Measurements from ENCODE around the gene PDHB.

The PDHB gene

GRCh38 chr3:58434511-58434910 is 879 bp upstream of the PDHB start:
- peaks cover 26% of the 10 kb centered on the region for H3K4me1 ChIP-seq (ENCODE audit: control insufficient read depth, low read depth, low read length)
- H3K9ac ChIP-seq (ENCODE audit: low read length) = no peak overlapping the region
- H3K27me3 ChIP-seq (ENCODE audit: control insufficient read depth, insufficient read depth, low read length) = no peaks in the 10 kb centered on the region
- peaks cover 25% of the 10 kb centered on the region for H3K36me3 ChIP-seq (ENCODE audit: control insufficient read depth, low read depth, low read length)
- no peaks in the 10 kb centered on the region for H3K9me3 ChIP-seq (ENCODE audit: control insufficient read depth, low read depth, low read length)
- H3K4me3 ChIP-seq (ENCODE audit: low read length) = no peak overlapping the region
- peak overlapping the region; percentile 26 for H3K27ac ChIP-seq (ENCODE audit: low read length)

DNA sequence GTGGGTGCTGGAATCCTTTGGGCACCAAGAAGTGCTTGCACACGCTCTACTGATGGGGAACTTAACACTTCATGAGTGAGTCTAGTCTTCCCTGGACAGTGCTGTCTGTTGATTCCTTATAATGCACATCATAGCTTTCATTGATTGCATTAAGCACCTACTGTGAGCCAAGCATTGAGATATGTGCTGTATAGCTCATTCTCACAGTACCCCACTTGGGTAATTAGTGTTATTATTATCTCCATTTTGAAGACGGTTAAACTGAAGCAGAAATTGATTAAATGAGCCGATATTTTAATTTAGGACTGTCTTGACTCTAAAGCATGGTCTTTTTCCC is 504 bp upstream of the PDHB start:
- H3K27me3 ChIP-seq (ENCODE audit: control insufficient read depth, insufficient read depth, low read length) = no peaks in the 10 kb centered on the region
- peak overlapping the region; percentile 34 for H3K4me3 ChIP-seq (ENCODE audit: low read length)
- peaks cover 26% of the 10 kb centered on the region for H3K4me1 ChIP-seq (ENCODE audit: control insufficient read depth, low read depth, low read length)
- H3K9me3 ChIP-seq (ENCODE audit: control insufficient read depth, low read depth, low read length) = no peaks in the 10 kb centered on the region
- H3K27ac ChIP-seq (ENCODE audit: low read length) = peak overlapping the region; percentile 32
- H3K9ac ChIP-seq (ENCODE audit: low read length) = no peak overlapping the region
- H3K36me3 ChIP-seq (ENCODE audit: control insufficient read depth, low read depth, low read length) = peaks cover 29% of the 10 kb centered on the region

- Histone ChIP-seq H3K9me3 (ENCODE audit: control insufficient read depth, low read depth, low read length) (no peaks in the 10 kb centered on the region), H3K27me3 (ENCODE audit: control insufficient read depth, insufficient read depth, low read length) (no peaks in the 10 kb centered on the region), H3K9ac (ENCODE audit: low read length) (peak overlapping the region; percentile 85), H3K27ac (ENCODE audit: low read length) (peak overlapping the region; percentile 86), H3K4me3 (ENCODE audit: low read length) (peak overlapping the region; percentile 94), H3K36me3 (ENCODE audit: control insufficient read depth, low read depth, low read length) (peaks cover 41% of the 10 kb centered on the region), H3K4me1 (ENCODE audit: control insufficient read depth, low read depth, low read length) (peaks cover 26% of the 10 kb centered on the region)
These were observed 727 bp downstream of the PDHB start for GRCh38 chr3:58432905-58433304.

- H3K36me3 ChIP-seq (ENCODE audit: control insufficient read depth, low read depth, low read length) = peaks cover 74% of the 10 kb centered on the region
- H3K9ac ChIP-seq (ENCODE audit: low read length) = no peak overlapping the region
These were observed 4.0 kb downstream of the PDHB start for GRCh38 chr3:58429657-58430056.

DNA sequence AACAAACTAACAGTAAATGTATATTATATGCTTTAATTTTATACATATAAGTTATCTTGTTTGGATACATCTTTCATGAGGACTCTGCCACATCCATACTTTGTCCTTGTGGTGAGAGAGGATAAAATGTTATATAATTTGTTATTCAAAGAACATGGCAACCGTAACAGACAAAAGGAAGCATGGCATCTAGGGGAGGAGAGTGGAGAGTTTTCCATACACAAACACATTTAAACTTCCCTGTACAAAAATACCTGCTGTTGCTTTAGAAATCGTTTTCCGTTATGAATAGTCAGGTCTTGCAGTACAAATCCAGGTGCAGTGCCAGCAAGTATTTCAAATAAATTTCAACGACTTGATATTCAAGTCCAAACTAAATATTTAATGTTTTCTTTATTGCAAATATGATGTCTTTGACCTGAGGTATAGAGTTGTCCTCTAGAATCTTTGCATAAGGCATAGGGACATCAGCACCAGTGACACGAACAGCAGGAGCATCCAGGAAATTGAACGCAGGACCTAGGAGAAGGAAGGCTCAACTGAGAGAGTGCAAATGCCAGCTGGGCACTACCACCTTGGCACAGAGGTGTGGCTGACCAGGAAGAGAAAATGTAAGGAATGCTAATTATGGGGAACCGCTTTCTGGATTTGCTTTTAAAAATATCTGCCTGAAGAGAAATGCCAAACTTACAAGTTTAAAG is 5.8 kb downstream of the PDHB start:
- H3K9me3 ChIP-seq (ENCODE audit: control insufficient read depth, low read depth, low read length) = no peaks in the 10 kb centered on the region
- H3K9ac ChIP-seq (ENCODE audit: low read length) = no peak overlapping the region
- no peaks in the 10 kb centered on the region for H3K4me1 ChIP-seq (ENCODE audit: control insufficient read depth, low read depth, low read length)
- no peaks in the 10 kb centered on the region for H3K27me3 ChIP-seq (ENCODE audit: control insufficient read depth, insufficient read depth, low read length)
- peaks cover 85% of the 10 kb centered on the region for H3K36me3 ChIP-seq (ENCODE audit: control insufficient read depth, low read depth, low read length)
- H3K4me3 ChIP-seq (ENCODE audit: low read length) = no peak overlapping the region
- no peak overlapping the region for H3K27ac ChIP-seq (ENCODE audit: low read length)

More at GRCh38 chr3:58429657-58430056, 4.0 kb downstream of the PDHB start:
- Histone ChIP-seq H3K4me3 (ENCODE audit: low read length) (no peak overlapping the region), H3K9me3 (ENCODE audit: control insufficient read depth, low read depth, low read length) (no peaks in the 10 kb centered on the region), H3K27ac (ENCODE audit: low read length) (no peak overlapping the region), H3K27me3 (ENCODE audit: control insufficient read depth, insufficient read depth, low read length) (no peaks in the 10 kb centered on the region), H3K4me1 (ENCODE audit: control insufficient read depth, low read depth, low read length) (peaks cover 8% of the 10 kb centered on the region)

DNA sequence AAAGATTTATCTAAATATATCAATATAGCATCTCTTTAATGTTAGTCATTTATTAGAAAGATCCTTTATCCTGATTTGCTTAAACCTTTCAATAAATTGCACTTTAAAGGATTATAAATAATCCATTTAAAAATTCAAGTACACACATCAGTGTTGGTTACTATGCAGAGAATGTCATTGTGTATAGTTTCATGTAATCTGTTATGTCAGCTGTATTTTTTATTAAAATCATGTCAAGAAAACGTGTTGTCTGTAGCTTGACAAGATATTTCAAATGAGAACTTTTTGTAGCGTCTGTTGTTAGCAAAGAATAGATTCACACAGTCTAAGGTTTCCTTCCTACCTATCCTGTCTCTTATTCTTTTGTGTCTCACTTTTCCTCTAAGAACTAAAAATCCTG is 7.8 kb downstream of the PDHB start:
- Histone ChIP-seq H3K27ac (ENCODE audit: low read length) (no peak overlapping the region), H3K9ac (ENCODE audit: low read length) (no peak overlapping the region), H3K9me3 (ENCODE audit: control insufficient read depth, low read depth, low read length) (no peaks in the 10 kb centered on the region), H3K4me3 (ENCODE audit: low read length) (no peak overlapping the region), H3K4me1 (ENCODE audit: control insufficient read depth, low read depth, low read length) (no peaks in the 10 kb centered on the region), H3K27me3 (ENCODE audit: control insufficient read depth, insufficient read depth, low read length) (no peaks in the 10 kb centered on the region), H3K36me3 (ENCODE audit: control insufficient read depth, low read depth, low read length) (peaks cover 73% of the 10 kb centered on the region)

DNA sequence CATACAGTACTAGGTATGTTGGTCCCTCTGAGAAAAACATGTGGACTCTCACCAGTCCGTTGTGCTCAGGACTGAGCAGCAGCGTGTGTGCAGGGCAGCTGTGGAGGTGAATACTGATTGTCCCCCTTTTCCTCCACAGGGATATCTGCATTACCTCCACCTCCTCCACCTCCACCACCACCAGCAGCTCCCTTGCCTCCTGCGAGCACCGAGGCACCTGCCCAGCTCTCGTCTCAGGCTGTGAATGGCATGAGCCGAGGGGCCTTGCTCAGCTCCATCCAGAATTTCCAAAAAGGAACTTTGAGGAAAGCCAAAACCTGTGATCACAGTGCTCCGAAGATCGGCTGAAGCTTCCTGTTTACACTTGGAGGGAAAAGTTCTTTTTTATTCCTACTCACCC is 9.0 kb downstream of the PDHB start:
- Histone ChIP-seq H3K27ac (ENCODE audit: low read length) (no peak overlapping the region), H3K4me3 (ENCODE audit: low read length) (no peak overlapping the region), H3K9me3 (ENCODE audit: control insufficient read depth, low read depth, low read length) (no peaks in the 10 kb centered on the region), H3K4me1 (ENCODE audit: control insufficient read depth, low read depth, low read length) (no peaks in the 10 kb centered on the region), H3K36me3 (ENCODE audit: control insufficient read depth, low read depth, low read length) (peaks cover 69% of the 10 kb centered on the region), H3K9ac (ENCODE audit: low read length) (no peak overlapping the region), H3K27me3 (ENCODE audit: control insufficient read depth, insufficient read depth, low read length) (no peaks in the 10 kb centered on the region)

GRCh38 chr3:58422756-58423325 is 10.8 kb downstream of the PDHB start:
- H3K9ac ChIP-seq (ENCODE audit: low read length) = no peak overlapping the region
- no peak overlapping the region for H3K4me3 ChIP-seq (ENCODE audit: low read length)
- H3K36me3 ChIP-seq (ENCODE audit: control insufficient read depth, low read depth, low read length) = peaks cover 51% of the 10 kb centered on the region
- no peaks in the 10 kb centered on the region for H3K9me3 ChIP-seq (ENCODE audit: control insufficient read depth, low read depth, low read length)
- no peaks in the 10 kb centered on the region for H3K27me3 ChIP-seq (ENCODE audit: control insufficient read depth, insufficient read depth, low read length)
- H3K27ac ChIP-seq (ENCODE audit: low read length) = no peak overlapping the region
- H3K4me1 ChIP-seq (ENCODE audit: control insufficient read depth, low read depth, low read length) = no peaks in the 10 kb centered on the region

DNA sequence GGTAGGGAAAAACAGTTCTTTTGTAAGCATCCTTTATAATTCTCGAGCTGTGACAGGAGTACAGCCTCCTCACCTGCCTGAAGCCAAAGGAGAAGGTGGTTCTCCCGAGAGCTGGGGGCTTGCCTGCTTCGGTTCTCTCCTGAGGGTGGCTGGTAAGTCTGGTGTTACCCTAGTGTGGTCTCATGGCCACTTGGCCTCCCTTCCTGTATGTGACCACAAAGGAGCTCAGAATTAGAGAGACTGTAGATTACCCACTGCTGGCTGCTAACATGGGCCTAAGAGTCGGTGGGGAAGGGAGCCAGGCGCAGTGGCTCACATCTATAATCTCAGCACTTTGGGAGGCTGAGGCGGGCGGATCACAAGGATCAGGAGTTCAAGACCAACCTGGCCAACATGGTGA is 12.6 kb downstream of the PDHB start:
- no peaks in the 10 kb centered on the region for H3K9me3 ChIP-seq (ENCODE audit: control insufficient read depth, low read depth, low read length)
- H3K4me1 ChIP-seq (ENCODE audit: control insufficient read depth, low read depth, low read length) = peaks cover 2% of the 10 kb centered on the region
- peaks cover 33% of the 10 kb centered on the region for H3K36me3 ChIP-seq (ENCODE audit: control insufficient read depth, low read depth, low read length)
- H3K9ac ChIP-seq (ENCODE audit: low read length) = no peak overlapping the region
- H3K4me3 ChIP-seq (ENCODE audit: low read length) = no peak overlapping the region
- no peaks in the 10 kb centered on the region for H3K27me3 ChIP-seq (ENCODE audit: control insufficient read depth, insufficient read depth, low read length)
- no peak overlapping the region for H3K27ac ChIP-seq (ENCODE audit: low read length)

- Histone ChIP-seq H3K4me1 (ENCODE audit: control insufficient read depth, low read depth, low read length) (peaks cover 4% of the 10 kb centered on the region), H3K27ac (ENCODE audit: low read length) (no peak overlapping the region), H3K9ac (ENCODE audit: low read length) (no peak overlapping the region), H3K27me3 (ENCODE audit: control insufficient read depth, insufficient read depth, low read length) (no peaks in the 10 kb centered on the region), H3K36me3 (ENCODE audit: control insufficient read depth, low read depth, low read length) (peaks cover 22% of the 10 kb centered on the region), H3K4me3 (ENCODE audit: low read length) (no peak overlapping the region), H3K9me3 (ENCODE audit: control insufficient read depth, low read depth, low read length) (no peaks in the 10 kb centered on the region)
These were observed 13.7 kb downstream of the PDHB start for GRCh38 chr3:58419780-58420507.

- H3K9me3 ChIP-seq (ENCODE audit: control insufficient read depth, low read depth, low read length) = no peaks in the 10 kb centered on the region
- H3K27ac ChIP-seq (ENCODE audit: low read length) = no peak overlapping the region
- no peaks in the 10 kb centered on the region for H3K27me3 ChIP-seq (ENCODE audit: control insufficient read depth, insufficient read depth, low read length)
- H3K9ac ChIP-seq (ENCODE audit: low read length) = no peak overlapping the region
- no peak overlapping the region for H3K4me3 ChIP-seq (ENCODE audit: low read length)
- peaks cover 11% of the 10 kb centered on the region for H3K36me3 ChIP-seq (ENCODE audit: control insufficient read depth, low read depth, low read length)
- H3K4me1 ChIP-seq (ENCODE audit: control insufficient read depth, low read depth, low read length) = peaks cover 4% of the 10 kb centered on the region
These were observed 15.4 kb downstream of the PDHB start for GRCh38 chr3:58418227-58418626.

DNA sequence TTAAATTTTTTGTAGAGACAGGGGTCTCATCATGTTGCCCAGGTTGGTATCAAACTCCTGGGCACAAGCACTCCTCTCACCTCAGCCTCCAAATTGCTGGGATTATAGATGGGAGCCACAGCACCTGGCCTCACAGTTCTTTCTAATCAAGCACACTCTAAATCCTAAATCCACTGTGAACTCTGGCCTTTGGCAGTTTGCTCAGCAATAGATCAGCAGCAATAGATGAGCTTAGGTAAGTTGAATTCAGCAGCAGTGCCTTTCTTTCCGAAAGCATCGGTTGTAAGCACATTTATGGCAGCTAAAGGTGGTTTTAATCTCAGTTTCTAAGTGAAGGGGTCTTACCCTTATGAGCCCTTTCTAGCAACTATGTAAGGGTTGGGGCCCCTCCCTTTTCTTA is 16.6 kb downstream of the PDHB start:
- Histone ChIP-seq H3K4me3 (ENCODE audit: low read length) (no peak overlapping the region), H3K9ac (ENCODE audit: low read length) (no peak overlapping the region), H3K36me3 (ENCODE audit: control insufficient read depth, low read depth, low read length) (peaks cover 8% of the 10 kb centered on the region), H3K27ac (ENCODE audit: low read length) (no peak overlapping the region), H3K27me3 (ENCODE audit: control insufficient read depth, insufficient read depth, low read length) (no peaks in the 10 kb centered on the region), H3K9me3 (ENCODE audit: control insufficient read depth, low read depth, low read length) (no peaks in the 10 kb centered on the region), H3K4me1 (ENCODE audit: control insufficient read depth, low read depth, low read length) (peaks cover 8% of the 10 kb centered on the region)

Measured in iPS-18a (cell line).